Measurements from ENCODE around the gene PARD3. TPM values are rescaled to one million over a fixed set of nuclear protein-coding genes. Genes with fewer than 3 reads are reported as not detected.

Gene PARD3
- total and polyA plus RNA-seq, 10 of the 15 experiments (the other 5 are each of a cell fraction or from before 2014, with no cell fraction given), result 2.6 to 43.1 (median 13.9) TPM

DNA sequence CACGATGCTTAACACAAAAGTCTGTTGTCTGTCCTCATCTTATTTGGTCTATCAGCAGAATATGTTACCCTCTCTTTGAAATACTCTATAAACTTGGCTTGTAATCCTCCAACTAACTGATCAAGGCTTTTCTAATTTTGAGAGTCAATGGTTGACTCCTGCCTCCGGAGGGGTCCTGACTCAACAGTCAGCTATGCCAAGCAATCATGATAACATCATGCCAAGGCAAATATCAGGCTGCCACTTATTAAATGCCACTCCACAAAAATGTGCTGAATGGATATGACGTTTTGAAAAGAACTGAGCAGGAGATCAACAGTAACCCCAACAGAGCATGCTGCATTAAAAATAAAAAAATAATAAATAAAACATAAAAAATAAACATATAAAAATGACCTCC lies 116.1 kb downstream of the PARD3 start (continued):
- TF ChIP-seq DPF2 (IDR thresholded peaks at IDR 0.05) (no peak), ATF7 (IDR thresholded peaks at IDR 0.05; ENCODE audit: low read depth) (no peak), CEBPB (IDR thresholded peaks at IDR 0.05; ENCODE audit: borderline replicate concordance in 1 of 2, low read depth in 2 of 2, low read length in 2 of 2) (no peak)
- TF ChIP-seq, protein P1, sequence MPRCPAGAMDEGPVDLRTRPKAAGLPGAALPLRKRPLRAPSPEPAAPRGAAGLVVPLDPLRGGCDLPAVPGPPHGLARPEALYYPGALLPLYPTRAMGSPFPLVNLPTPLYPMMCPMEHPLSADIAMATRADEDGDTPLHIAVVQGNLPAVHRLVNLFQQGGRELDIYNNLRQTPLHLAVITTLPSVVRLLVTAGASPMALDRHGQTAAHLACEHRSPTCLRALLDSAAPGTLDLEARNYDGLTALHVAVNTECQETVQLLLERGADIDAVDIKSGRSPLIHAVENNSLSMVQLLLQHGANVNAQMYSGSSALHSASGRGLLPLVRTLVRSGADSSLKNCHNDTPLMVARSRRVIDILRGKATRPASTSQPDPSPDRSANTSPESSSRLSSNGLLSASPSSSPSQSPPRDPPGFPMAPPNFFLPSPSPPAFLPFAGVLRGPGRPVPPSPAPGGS (IDR thresholded peaks at IDR 0.05; ENCODE audit: borderline replicate concordance, insufficient read depth, low read depth, low read length, poor library complexity, severe bottlenecking), result no peak
- TF ChIP-seq, protein P2, sequence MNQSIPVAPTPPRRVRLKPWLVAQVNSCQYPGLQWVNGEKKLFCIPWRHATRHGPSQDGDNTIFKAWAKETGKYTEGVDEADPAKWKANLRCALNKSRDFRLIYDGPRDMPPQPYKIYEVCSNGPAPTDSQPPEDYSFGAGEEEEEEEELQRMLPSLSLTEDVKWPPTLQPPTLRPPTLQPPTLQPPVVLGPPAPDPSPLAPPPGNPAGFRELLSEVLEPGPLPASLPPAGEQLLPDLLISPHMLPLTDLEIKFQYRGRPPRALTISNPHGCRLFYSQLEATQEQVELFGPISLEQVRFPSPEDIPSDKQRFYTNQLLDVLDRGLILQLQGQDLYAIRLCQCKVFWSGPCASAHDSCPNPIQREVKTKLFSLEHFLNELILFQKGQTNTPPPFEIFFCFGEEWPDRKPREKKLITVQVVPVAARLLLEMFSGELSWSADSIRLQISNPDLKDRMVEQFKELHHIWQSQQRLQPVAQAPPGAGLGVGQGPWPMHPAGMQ (IDR thresholded peaks at IDR 0.05; ENCODE audit: borderline replicate concordance), result no peak

DNA sequence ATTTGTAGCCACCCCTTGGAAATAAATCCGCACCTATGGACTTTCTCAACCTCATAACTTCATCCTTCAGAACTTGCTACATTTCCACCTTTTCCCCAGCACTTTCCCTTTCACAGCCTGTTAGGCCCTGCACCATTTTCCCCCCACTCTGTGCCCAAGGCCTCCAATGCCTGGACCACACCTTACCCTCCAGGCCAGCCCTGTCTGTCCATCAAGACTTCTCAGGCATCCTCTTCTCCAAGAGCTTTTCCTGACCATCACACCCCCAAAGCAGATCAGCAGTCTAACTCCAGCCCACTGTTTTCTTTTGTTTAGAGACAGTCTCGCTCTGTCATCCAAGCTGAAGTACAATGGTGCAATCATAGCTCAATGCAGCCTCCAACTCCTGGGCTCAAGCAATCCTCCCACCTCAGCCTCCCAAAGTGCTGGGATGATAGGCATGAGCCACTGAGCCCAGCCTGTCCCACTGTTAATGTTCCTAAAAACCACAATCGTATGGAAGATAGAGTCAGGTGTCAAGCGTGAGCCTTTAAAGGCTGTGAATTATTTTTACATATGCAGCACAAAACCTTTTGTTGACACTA lies 116.8 kb downstream of the PARD3 start:
- Histone ChIP-seq H3K27me3 (replicated peaks in 1 of 2; ENCODE audit: control insufficient read depth in 2 of 2, insufficient read depth in 2 of 2, low read length in 1 of 2) (no peaks in the 10 kb centered on the region), H3K9ac (ENCODE audit: control insufficient read depth, insufficient read depth, low read length) (no peak overlapping the region), H3K36me3 (ENCODE audit: control insufficient read depth in 2 of 2, insufficient read depth in 2 of 2, low read length in 1 of 2) (no peaks in the 10 kb centered on the region; a peak in 1 of 4 replicates), H4K20me1 (ENCODE audit: control insufficient read depth, insufficient read depth) (no peaks in the 10 kb centered on the region), H2AFZ (ENCODE audit: control insufficient read depth, low read depth, low read length) (no peak overlapping the region), H3K4me1 (ENCODE audit: control insufficient read depth, insufficient read depth, low read length) (no peaks in the 10 kb centered on the region), H3K27ac (ENCODE audit: control insufficient read depth, insufficient read depth) (no peak overlapping the region), H3K79me2 (ENCODE audit: control insufficient read depth, insufficient read depth, low read length) (no peaks in the 10 kb centered on the region), H3K9me3 (replicated peaks; ENCODE audit: control insufficient read depth, insufficient read depth, low read length) (no peaks in the 10 kb centered on the region), H3K4me3 (no peak overlapping the region), H3K4me2 (ENCODE audit: control insufficient read depth, insufficient read depth) (no peak overlapping the region)
- no peak for DNase-seq (ENCODE audit: low read depth, low spot score)
- RAD21 ChIA-PET (ENCODE audit: unreplicated experiment), result no interaction called here
- no peak for TF ChIP-seq STAT1 (conservative IDR thresholded peaks at IDR 0.05)
- TF ChIP-seq, protein P3, sequence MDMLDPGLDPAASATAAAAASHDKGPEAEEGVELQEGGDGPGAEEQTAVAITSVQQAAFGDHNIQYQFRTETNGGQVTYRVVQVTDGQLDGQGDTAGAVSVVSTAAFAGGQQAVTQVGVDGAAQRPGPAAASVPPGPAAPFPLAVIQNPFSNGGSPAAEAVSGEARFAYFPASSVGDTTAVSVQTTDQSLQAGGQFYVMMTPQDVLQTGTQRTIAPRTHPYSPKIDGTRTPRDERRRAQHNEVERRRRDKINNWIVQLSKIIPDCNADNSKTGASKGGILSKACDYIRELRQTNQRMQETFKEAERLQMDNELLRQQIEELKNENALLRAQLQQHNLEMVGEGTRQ (IDR thresholded peaks at IDR 0.05; ENCODE audit: borderline replicate concordance, low read depth, low read length), result no peak
- no peak for TF ChIP-seq SMARCA5 (IDR thresholded peaks at IDR 0.05)
- TF ChIP-seq ZNF207 (IDR thresholded peaks at IDR 0.05; ENCODE audit: borderline replicate concordance), result no peak
- no peak for TF ChIP-seq TBL1XR1 (IDR thresholded peaks at IDR 0.05; ENCODE audit: low read depth, low read length)
- TF ChIP-seq POLR2A (IDR thresholded peaks at IDR 0.05; ENCODE audit: low read depth, low read length), result no peak
- no peak for TF ChIP-seq SMAD5 (IDR thresholded peaks at IDR 0.05; ENCODE audit: low read depth)
- TF ChIP-seq, protein P4, sequence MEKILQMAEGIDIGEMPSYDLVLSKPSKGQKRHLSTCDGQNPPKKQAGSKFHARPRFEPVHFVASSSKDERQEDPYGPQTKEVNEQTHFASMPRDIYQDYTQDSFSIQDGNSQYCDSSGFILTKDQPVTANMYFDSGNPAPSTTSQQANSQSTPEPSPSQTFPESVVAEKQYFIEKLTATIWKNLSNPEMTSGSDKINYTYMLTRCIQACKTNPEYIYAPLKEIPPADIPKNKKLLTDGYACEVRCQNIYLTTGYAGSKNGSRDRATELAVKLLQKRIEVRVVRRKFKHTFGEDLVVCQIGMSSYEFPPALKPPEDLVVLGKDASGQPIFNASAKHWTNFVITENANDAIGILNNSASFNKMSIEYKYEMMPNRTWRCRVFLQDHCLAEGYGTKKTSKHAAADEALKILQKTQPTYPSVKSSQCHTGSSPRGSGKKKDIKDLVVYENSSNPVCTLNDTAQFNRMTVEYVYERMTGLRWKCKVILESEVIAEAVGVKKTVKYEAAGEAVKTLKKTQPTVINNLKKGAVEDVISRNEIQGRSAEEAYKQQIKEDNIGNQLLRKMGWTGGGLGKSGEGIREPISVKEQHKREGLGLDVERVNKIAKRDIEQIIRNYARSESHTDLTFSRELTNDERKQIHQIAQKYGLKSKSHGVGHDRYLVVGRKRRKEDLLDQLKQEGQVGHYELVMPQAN (conservative IDR thresholded peaks at IDR 0.05), result no peak
- TF ChIP-seq, protein P5, sequence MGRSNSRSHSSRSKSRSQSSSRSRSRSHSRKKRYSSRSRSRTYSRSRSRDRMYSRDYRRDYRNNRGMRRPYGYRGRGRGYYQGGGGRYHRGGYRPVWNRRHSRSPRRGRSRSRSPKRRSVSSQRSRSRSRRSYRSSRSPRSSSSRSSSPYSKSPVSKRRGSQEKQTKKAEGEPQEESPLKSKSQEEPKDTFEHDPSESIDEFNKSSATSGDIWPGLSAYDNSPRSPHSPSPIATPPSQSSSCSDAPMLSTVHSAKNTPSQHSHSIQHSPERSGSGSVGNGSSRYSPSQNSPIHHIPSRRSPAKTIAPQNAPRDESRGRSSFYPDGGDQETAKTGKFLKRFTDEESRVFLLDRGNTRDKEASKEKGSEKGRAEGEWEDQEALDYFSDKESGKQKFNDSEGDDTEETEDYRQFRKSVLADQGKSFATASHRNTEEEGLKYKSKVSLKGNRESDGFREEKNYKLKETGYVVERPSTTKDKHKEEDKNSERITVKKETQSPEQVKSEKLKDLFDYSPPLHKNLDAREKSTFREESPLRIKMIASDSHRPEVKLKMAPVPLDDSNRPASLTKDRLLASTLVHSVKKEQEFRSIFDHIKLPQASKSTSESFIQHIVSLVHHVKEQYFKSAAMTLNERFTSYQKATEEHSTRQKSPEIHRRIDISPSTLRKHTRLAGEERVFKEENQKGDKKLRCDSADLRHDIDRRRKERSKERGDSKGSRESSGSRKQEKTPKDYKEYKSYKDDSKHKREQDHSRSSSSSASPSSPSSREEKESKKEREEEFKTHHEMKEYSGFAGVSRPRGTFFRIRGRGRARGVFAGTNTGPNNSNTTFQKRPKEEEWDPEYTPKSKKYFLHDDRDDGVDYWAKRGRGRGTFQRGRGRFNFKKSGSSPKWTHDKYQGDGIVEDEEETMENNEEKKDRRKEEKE (IDR thresholded peaks at IDR 0.05), result no peak
- no TSS peak for BruUV-seq (replicated peaks)
- CTCF ChIA-PET, result interaction anchor here (1.0 to 1.7 kb wide), 2 partner anchors 25 to 44 kb away, joined by 3 to 7 read pairs; no protein-coding TSS in a partner anchor
- FAIRE-seq, result no peak
- SMC1A ChIA-PET (ENCODE audit: uncharacterized antibody, unreplicated experiment), result interaction anchor here (1.8 kb wide), 1 partner anchor 174 kb away, joined by 3 read pairs; no protein-coding TSS in a partner anchor
- ATAC-seq, result no peak
- in situ Hi-C loops (cut with MboI) (no loop called here), intact Hi-C loops (cut with micrococcal nuclease; ENCODE audit: unreplicated experiment) (no loop called here)
- POLR2A ChIA-PET, result interaction anchor here (0.6 to 1.4 kb wide), 2 partner anchors 9 to 401 kb away, joined by 3 to 5 read pairs; no protein-coding TSS in a partner anchor
- WGBS (ENCODE audit: insufficient coverage, insufficient replicate concordance, low lambda C conversion rate, missing lambda C conversion rate), result 69% methylated on average over 4 of the region's 4 CpGs

Measured in GM12878 (cell line).